Measurements from ENCODE around the gene MBD3L3.
"Not testable (repeated sequence)": the region's sequence is repeated elsewhere in the genome, so short reads cannot be mapped to it uniquely, and the experiment has no call there.

GRCh38 chr19:7067122-7067521 lies 8.6 kb upstream of the MBD3L3 start:
- not testable (repeated sequence) for TF ChIP-seq EZH2 (IDR thresholded peaks at IDR 0.05; ENCODE audit: low read length, missing control alignments)
- peak; percentile 23 to 24 for TF ChIP-seq CTCF (conservative IDR thresholded peaks at IDR 0.05 in 1 of 2, IDR thresholded peaks at IDR 0.05 in 1 of 2; ENCODE audit: low read depth in 1 of 2, low read length in 2 of 2)

Measured in fibroblast of lung (primary cell).